Cardiac muscle cell (in vitro differentiated cells and primary cell): ENCODE results near the gene DCAF12. TPM values are rescaled to one million over a fixed set of nuclear protein-coding genes. Genes with fewer than 3 reads are reported as not detected.
"Not testable (repeated sequence)": the region's sequence is repeated elsewhere in the genome, so short reads cannot be mapped to it uniquely, and the experiment has no call there.

Experiments
- DNase-seq, 2 donors: peaks; one replicate each; pipeline versions ENCODE4 v3.0.0 to v3.0.0-alpha.2; 2010 to 2017; ENCODE audit warnings: low read depth in 1 of 2, low spot score in 1 of 2
- H3K27ac ChIP-seq: fragments of 200-600 bp; sonication (generic); 2 replicates; pipeline ENCODE4 v1.5.1; 2016
- H3K27me3 ChIP-seq: fragments of 200-600 bp; sonication (generic); 2 replicates; pipeline ENCODE4 v1.6.0; 2016; ENCODE audit warnings: control low read depth
- H3K36me3 ChIP-seq: fragments of 200-600 bp; sonication (generic); 2 replicates; pipeline ENCODE4 v1.5.1; 2016; ENCODE audit warnings: control low read depth
- H3K4me1 ChIP-seq: fragments of 200-600 bp; sonication (generic); 2 replicates; pipeline ENCODE4 v1.8.1; 2017; ENCODE audit warnings: low read depth, mild to moderate bottlenecking, mixed run types
- H3K4me3 ChIP-seq: fragments of 200-600 bp; sonication (generic); 2 replicates; pipeline ENCODE4 v1.5.1; 2016; ENCODE audit warnings: mild to moderate bottlenecking
- H3K9me3 ChIP-seq: fragments of 200-600 bp; sonication (generic); 2 replicates; pipeline ENCODE4 v1.5.1; 2017; ENCODE audit warnings: low read depth, mild to moderate bottlenecking, control low read depth
- polyA plus RNA-seq: library from polyadenylated mRNA; unstranded; fragments of >200 nt; fragmentation: Nextera tagmentation; extraction: Ambion mirVana; gene quantifications from 2 replicates; pipeline ENCODE4 v1.2.1, GENCODE V29; 2016
- total RNA-seq: library from RNA; depleted of rRNA; stranded (reverse); fragments of >200 nt; gene quantifications from 2 replicates; pipeline ENCODE4 v1.2.3, GENCODE V29; 2016
- TF ChIP-seq, protein P1 (sequence below): IDR thresholded peaks from 2 replicates; pipeline ENCODE4 v1.5.1; 2012; ENCODE audit warnings: low read depth, mild to moderate bottlenecking, low read length

DCAF12 gene
- total and polyA plus RNA-seq, 2 experiments from 2014 or later: 27.1 to 31.7 TPM

GRCh38 chr9:34047864-34048726 lies 78.4 kb downstream of the DCAF12 start:
- DNase-seq: peak in 1 of 2 donors; percentile 42
- Histone ChIP-seq H3K36me3 (no peaks in the 10 kb centered on the region), H3K27me3 (no peaks in the 10 kb centered on the region), H3K27ac (peak overlapping the region; percentile 98), H3K4me3 (peak overlapping the region; percentile 88), H3K9me3 (no peaks in the 10 kb centered on the region), H3K4me1 (peaks cover 15% of the 10 kb centered on the region)
- TF ChIP-seq, protein P1, sequence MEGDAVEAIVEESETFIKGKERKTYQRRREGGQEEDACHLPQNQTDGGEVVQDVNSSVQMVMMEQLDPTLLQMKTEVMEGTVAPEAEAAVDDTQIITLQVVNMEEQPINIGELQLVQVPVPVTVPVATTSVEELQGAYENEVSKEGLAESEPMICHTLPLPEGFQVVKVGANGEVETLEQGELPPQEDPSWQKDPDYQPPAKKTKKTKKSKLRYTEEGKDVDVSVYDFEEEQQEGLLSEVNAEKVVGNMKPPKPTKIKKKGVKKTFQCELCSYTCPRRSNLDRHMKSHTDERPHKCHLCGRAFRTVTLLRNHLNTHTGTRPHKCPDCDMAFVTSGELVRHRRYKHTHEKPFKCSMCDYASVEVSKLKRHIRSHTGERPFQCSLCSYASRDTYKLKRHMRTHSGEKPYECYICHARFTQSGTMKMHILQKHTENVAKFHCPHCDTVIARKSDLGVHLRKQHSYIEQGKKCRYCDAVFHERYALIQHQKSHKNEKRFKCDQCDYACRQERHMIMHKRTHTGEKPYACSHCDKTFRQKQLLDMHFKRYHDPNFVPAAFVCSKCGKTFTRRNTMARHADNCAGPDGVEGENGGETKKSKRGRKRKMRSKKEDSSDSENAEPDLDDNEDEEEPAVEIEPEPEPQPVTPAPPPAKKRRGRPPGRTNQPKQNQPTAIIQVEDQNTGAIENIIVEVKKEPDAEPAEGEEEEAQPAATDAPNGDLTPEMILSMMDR: no peak

DNA sequence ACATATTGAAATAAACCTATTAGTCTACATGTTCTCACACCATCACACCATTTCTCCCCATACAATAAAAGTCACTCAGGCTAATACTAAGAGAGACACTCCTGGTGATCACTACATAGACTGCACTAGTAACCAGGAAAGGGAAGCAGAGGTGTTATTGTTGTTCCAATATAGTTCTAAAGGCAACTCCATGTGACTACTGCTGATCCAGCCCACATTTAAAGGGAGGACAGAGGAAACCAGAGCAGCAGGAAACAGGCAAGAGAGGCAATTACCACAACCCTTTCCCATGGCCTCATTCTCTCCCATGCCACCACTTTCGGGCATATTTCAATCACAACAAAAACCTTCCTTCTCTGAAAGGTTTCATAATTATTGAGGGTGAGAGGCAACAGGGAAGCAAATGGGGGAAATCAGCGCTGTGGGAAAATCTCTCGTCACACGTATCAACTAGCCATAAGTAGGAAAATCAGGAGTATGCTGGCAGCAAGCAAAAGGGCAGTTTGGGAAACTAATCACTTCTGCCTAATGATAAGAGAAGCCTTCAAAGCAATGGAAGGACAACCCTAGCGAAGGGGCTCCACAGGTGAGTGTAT lies 79.6 kb downstream of the DCAF12 start:
- TF ChIP-seq, protein P1: no peak
- no peaks in the 10 kb centered on the region for H3K9me3 ChIP-seq
- H3K4me3 ChIP-seq: peak overlapping the region; percentile 88
- no peak overlapping the region for H3K27ac ChIP-seq
- H3K4me1 ChIP-seq: peaks cover 15% of the 10 kb centered on the region
- peak in 1 of 2 donors; percentile 20 for DNase-seq
- no peaks in the 10 kb centered on the region for H3K27me3 ChIP-seq
- no peaks in the 10 kb centered on the region for H3K36me3 ChIP-seq

DNA sequence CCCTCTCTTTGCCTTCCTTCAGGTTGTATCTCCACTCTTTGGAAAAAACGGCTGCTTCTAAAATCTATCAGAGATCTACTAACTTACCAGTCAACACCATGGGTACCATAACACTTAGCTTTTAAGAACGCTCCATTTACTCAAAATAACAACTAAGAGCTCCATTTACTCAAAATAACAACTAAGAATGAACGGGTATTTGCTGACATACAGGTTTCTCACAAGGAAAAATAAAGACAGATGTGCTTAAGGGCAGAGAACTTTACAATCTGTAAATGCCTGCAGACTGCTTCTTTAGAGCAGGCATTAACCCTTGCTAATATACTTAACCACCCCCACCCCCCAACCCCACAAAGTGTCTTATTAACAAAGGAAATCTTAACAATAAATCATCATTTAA lies 80.6 kb downstream of the DCAF12 start:
- H3K36me3 ChIP-seq: no peaks in the 10 kb centered on the region
- TF ChIP-seq, protein P1: no peak
- H3K4me3 ChIP-seq: no peak overlapping the region

DNA sequence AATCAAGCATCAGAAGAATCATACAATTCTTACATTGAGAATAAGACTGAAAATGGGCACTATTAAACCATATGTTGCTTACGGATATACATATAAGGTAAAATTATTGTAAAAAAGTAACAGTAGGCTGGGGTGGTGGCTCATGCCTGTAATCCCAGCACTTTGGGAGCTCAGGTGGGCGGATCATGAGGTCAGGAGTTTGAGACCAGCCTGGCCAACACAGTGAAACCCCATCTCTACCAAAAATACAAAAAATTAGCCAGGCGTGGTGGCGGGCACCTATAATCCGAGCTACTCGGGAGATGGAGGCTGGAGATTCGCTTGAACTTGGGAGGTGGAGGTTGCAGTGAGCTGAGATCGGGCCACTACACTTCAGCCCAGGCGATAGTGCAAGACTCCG lies 84.4 kb downstream of the DCAF12 start:
- H3K27me3 ChIP-seq, H3K27ac ChIP-seq, H3K4me1 ChIP-seq, H3K4me3 ChIP-seq, H3K9me3 ChIP-seq, H3K36me3 ChIP-seq, DNase-seq: not testable (repeated sequence)

More for the DNA sequence above, 80.6 kb downstream of the DCAF12 start:
- Histone ChIP-seq H3K9me3 (no peaks in the 10 kb centered on the region), H3K4me1 (peaks cover 15% of the 10 kb centered on the region), H3K27me3 (no peaks in the 10 kb centered on the region), H3K27ac (no peak overlapping the region)
- DNase-seq: no peak

GRCh38 chr9:34038851-34039250 lies 87.6 kb downstream of the DCAF12 start:
- not testable (repeated sequence) for H3K9me3 ChIP-seq, H3K4me3 ChIP-seq, H3K4me1 ChIP-seq, H3K27ac ChIP-seq, DNase-seq, H3K36me3 ChIP-seq, H3K27me3 ChIP-seq

DNA sequence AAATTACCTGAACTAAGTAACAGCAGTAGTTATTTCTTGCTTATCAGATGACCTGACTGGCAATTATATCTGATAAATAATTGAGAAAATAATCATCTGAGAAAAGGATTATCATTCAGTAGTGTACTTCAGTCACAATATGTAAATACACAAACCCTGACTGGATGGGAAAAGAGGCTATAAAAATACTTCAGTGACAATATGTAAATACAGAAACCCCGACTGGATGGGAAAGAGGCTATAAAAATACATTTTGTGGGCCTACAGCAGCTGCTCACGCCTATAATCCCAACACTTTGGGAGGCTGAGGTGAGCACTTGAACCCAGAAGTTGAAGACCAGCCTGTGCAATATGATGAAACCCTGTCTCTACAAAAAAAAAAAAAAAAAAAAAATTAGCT lies 88.9 kb downstream of the DCAF12 start:
- Histone ChIP-seq H3K36me3 (no peaks in the 10 kb centered on the region), H3K4me1 (no peaks in the 10 kb centered on the region), H3K27ac (no peak overlapping the region), H3K27me3 (no peaks in the 10 kb centered on the region), H3K4me3 (no peak overlapping the region), H3K9me3 (no peaks in the 10 kb centered on the region)
- TF ChIP-seq, protein P1: no peak
- DNase-seq: no peak
